Islet of Langerhans (tissue), 1 donor: ENCODE measurements around the gene TRIOBP.

Source experiments
- FAIRE-seq: peaks from one replicate; lab custom pipeline; 2011; peaks lifted over from hg19 to GRCh38; lab: Jason Lieb, UNC

Gene TRIOBP

DNA sequence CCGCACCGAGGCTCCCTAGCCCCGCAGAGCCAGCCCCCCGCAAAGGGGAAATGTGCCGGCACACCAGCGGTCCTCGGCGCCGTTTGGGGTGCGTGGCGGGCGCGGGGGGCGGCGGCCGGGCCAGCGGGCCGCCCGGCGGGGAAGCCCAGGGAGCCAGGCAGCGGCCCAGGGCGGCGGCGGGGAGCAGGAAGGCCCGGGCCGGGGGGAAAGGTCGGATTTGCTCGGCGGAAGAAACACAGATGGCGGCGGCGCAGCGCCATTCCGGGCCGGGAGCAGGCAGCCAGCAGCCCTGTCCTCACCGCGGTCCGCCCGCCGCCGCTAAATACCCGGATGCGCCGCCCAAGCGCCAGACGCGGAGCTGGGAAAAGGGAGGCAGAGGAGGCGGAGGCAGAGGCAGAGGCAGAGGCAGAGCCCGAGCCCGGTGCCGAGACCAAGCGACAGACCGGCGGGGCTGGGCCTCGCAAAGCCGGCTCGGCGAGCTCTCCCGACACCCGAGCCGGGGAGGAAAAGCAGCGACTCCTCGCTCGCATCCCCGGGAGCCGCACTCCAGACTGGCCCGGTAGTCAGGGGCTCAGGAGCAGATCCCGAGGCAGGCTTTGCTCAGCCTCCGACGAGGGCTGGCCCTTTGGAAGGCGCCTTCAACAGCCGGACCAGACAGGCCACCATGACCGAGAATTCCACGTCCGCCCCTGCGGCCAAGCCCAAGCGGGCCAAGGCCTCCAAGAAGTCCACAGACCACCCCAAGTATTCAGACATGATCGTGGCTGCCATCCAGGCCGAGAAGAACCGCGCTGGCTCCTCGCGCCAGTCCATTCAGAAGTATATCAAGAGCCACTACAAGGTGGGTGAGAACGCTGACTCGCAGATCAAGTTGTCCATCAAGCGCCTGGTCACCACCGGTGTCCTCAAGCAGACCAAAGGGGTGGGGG, 108.3 kb downstream of the TRIOBP start:
- FAIRE-seq: no peak

DNA sequence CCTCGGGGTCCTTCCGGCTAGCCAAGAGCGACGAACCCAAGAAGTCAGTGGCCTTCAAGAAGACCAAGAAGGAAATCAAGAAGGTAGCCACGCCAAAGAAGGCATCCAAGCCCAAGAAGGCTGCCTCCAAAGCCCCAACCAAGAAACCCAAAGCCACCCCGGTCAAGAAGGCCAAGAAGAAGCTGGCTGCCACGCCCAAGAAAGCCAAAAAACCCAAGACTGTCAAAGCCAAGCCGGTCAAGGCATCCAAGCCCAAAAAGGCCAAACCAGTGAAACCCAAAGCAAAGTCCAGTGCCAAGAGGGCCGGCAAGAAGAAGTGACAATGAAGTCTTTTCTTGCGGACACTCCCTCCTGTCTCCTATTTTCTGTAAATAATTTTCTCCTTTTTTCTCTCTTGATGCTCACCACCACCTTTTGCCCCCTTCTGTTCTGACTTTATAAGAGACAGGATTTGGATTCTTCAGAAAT, 109.0 kb downstream of the TRIOBP start:
- FAIRE-seq: no peak

DNA sequence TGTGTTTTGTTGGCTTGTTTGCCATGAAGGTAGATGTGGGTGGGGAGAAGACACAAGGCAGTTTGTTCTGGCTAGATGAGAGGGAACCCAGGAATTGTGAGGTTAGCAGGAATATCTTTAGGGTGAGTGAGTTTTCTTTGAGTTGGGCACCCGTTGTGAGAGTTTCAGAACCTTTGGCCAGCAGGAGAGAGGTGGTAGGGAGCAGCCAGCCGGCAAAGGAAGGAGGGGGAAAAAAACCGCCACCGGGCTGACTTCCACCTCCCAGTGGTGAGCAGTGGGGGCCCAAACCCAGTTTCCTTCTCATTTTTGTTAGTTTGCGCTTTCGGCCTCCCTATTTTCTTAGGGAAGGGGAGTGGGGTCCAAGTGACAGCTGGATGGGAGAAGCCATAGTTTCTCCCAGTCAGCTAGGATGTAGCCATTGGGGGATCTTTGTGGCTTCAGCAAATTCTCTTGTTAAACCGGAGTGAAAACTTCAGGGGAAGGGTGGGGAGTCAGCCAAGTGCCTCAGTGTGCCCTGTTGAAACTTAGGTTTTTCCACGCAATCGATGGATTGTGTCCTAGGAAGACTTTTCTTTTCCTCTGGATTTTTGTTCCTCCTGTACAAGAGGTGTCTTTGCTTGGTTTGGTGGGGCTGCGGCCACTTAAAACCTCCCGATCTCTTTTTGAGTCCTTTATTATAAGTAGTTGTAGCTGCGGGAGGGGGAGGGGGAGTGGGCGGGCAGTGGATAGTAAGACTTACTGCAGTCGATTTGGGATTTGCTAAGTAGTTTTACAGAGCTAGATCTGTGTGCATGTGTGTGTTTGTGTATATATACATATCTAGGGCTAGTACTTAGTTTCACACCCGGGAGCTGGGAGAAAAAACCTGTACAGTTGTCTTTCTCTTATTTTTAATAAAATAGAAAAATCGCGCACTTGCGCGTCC, 109.8 kb downstream of the TRIOBP start:
- FAIRE-seq: no peak

DNA sequence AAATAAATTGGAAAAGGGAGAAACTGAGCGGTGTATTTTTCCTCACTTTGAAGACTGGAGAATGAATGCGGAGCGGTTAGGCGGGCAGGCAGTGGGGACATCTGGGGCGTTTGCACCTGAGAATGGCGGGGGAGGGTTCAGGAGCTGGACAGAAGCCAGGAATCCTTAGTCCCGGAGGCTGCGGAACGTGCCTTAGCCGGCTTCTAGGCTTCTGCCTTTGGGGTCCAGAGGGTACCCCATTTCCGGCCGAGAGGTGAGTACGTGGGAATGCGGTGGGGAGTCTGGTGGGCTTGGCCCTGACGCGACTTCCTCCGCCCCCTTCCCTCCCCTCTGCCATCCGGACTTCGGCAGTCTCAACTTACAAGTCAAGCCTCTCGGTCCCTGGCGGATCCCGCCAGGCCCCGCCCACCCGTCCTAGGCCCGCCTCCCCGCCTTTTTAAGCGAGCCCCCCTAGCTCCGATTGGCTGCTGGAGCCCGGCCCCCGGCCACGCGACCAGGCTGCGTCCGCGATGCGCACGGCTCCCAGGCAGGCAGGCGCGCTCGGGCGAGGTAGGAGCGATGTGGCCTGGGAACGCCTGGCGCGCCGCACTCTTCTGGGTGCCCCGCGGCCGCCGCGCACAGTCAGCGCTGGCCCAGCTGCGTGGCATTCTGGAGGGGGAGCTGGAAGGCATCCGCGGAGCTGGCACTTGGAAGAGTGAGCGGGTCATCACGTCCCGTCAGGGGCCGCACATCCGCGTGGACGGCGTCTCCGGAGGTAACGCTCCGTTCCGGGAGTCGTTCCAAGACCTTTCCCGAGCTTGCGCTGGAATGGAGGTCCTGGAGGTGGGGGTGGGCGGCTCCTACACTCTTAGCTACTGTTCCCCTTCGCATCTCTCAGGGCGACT, 110.8 kb downstream of the TRIOBP start, which contains the start of gene GCAT:
Gene GCAT (plus strand): TSS at position 525 of the 884 bp plus-strand sequence. CDS start 34 bp downstream, at position 559.
- no peak for FAIRE-seq

DNA sequence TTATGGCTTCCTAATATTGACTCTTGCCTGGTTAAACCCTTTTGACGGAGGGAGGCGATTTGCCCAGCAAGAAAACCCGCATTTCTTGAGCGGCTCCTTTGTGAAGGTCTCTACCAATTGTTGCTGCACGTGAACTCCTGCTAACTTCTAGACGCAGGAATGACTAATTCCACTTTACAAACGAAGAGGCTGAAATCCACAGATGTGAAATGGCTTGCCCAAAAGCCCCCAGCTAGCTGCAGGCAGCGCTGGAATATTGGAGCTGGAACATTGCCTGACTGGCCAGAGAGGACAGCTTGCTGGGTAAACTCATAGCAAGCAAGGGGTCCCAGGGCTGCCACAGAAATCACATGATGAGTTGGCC, 111.4 kb downstream of the TRIOBP start:
- FAIRE-seq: no peak

DNA sequence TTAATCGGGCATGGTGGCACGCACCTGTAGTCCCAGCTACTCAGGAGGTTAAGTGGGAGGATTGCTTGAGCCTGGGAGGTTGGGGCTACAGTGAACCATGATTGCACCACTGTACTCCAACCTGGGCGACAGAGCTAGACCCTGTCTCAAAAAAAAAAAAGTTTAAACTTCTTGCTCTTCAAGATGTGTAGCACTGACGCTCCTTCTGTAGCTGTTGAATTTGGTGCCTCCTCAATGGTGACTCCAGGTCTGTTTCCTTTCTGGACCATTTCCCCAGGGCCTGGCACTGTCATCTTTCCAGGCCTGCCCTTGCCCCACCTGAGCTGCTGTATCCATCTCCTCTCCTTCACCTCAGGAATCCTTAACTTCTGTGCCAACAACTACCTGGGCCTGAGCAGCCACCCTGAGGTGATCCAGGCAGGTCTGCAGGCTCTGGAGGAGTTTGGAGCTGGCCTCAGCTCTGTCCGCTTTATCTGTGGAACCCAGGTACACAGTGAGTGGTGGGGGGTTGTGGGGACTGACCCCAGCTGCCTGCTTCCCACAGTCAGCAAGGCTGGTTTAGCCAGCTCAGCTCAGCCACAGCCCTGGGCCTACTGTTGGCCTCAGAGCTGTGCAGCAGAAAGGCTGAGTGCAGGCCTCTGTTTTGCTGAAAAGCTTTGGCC, 113.0 kb downstream of the TRIOBP start:
- no peak for FAIRE-seq

DNA sequence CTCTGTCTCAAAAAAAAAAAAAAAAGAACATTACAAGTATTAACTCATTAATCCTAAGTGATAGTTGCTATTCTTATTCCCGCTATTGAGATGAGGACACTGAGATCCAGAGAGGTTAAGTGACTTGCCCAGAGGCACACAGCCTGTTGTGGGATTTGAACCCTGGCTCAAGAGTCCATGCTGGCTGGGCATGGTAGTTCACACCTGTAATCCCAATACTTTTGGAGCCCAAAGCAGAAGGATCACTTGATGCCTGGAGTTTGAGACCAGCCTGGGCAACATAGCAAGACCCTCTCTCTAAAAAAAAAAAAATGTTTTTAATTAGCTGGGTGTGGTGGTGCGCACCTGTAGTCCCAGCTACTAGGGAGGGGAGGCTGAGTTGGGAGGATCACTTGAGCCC, 115.0 kb downstream of the TRIOBP start:
- FAIRE-seq: no peak

DNA sequence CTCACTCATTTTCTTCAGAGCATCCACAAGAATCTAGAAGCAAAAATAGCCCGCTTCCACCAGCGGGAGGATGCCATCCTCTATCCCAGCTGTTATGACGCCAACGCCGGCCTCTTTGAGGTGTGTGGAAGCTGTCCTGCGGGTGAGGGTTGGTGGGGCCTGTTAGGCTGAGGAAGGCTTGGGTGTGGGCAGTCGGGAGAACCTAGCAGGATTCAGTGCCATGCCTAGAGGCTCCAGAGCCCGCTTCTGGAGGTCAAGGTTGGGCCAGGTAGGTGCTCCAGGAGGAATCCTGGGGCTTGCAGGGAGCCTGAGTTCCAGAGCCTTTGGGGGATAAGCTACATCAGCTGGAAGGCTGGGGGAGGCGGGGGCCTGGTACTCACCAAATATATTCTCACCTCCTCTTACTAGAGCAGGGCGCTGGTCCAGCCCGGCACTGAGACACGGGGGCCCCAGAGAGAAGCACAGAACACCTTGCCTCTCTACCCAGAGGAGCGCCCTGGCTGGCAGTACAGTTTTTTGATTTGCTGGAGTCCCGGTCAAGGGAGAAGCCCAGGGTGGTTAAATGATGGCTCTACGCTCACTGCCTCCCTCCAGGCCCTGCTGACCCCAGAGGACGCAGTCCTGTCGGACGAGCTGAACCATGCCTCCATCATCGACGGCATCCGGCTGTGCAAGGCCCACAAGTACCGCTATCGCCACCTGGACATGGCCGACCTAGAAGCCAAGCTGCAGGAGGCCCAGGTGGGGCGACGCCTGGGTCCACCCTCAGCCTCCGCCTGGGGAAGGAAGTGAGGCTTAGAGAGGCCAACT, 116.2 kb downstream of the TRIOBP start:
- FAIRE-seq: no peak

DNA sequence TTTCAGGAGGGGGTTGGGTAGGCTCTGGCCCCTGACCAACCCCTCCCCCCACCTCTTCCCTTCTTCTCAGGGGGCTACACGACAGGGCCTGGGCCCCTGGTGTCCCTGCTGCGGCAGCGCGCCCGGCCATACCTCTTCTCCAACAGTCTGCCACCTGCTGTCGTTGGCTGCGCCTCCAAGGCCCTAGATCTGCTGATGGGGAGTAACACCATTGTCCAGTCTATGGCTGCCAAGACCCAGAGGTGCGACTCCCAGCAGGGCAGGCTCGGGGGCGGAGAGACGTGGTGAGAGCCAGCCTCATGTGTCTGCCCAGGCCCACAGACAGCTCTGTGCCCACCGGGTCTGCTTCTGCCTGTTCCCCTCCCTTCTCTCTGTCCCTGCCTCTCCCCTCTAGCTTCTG, 118.7 kb downstream of the TRIOBP start:
- no peak for FAIRE-seq

DNA sequence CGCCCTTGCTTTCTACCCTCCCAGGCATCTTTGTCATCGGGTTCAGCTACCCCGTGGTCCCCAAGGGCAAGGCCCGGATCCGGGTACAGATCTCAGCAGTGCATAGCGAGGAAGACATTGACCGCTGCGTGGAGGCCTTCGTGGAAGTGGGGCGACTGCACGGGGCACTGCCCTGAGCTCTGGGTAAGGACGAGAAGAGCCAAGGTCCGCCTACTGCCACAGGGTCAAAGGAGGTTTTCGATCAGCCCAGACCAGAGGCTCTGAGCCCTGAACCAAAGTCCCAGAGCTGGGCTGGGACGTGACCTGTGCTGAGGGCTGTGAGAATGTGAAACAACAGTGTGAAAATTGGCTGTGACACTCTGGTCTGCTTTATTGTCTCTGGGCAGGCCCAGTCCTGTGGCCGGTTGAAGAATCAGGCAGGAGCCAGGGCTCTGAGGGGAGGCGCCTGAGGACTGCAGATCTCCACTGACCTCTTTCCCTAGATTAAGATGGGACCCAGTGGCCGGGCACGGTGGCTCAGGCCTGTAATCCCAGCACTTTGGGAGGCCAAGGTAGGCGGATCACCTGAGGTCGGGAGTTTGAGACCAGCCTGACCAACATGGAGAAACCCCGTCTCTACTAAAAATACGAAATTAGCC, 119.8 kb downstream of the TRIOBP start:
- no peak for FAIRE-seq

DNA sequence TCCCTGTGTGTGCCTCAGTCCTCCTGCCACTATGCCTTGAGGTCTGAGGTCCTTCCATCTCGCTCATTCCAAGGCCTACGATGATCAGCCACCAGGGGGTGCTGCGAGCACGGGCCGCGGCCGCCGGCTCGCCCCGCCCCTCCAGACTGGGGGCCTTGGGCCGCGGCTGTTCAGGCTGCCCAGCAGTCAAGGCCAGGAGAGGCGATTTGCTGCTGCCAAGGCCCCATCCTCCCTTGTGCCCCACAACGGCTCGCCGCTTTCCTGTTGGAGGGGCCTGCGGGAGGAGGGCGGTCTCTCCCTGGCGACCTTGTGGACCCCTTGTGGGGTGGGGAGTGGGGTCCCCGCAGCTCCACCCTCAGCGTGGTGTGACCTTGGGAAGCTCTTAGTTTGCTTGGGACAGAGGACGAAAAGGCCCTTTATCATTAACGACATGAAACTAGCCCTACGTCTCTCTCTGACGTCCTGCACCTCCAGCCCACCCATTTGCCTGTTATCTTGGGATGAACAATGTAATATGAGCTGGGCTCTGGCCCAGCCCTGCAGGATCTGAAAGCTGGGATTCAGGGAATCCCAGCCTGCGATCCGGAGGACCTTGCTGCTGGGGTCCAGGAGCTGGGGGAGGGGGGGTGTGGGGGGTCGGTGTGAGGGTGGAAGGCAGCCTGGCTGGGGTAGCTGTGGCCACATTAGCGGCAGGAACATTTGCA, 121.0 kb downstream of the TRIOBP start:
- FAIRE-seq: no peak

DNA sequence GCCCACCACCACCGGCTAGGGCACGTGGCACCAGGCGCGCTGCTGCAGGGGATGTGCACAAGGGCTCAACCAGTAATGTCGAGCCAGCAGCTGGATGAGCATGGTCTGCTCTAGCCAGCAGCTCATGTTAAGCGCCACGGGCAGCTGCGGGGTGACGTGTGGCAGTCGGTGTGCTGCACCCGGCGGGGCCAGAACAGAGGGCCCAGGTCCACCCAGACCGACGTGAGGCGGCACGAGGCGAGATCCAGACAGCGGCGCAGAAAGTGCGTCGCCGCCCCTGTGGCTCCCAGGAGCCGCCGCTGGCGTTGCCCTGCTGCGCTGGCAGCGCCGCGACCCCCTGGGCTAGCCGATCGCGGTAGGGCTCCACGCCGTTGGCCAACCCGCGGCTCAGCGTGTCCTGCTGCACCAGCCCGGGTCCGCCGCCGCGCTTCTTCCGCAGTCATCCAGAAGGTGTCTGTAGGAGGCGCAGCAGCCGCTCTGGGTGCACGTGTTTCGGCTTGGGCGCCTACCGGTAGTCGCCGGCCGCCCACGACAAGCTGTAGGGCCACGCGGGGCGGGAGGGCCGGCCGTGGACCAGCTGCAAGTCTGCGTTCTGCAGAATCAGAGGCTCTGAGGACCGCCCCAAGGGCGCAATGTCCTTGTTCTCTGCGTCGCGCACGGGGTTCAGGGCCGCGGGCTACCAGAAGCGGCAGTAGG, 121.7 kb downstream of the TRIOBP start:
- no peak for FAIRE-seq

DNA sequence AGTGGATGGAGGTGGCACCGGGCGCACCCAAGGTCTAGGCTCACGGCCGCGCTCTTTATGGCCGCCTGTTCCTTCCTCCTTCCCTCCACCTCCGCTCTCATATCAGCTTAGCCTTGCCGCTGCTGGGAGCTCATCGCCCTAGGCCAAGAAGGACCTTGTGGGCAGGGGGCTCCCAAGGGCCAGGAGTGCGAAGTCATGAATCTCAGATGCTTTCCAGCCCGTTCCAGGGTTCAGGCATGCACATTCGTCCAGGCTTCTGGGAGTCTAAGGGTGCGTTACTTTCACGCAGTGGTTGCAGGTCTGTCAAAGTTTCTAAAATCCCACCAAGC, 122.2 kb downstream of the TRIOBP start:
- FAIRE-seq: no peak

DNA sequence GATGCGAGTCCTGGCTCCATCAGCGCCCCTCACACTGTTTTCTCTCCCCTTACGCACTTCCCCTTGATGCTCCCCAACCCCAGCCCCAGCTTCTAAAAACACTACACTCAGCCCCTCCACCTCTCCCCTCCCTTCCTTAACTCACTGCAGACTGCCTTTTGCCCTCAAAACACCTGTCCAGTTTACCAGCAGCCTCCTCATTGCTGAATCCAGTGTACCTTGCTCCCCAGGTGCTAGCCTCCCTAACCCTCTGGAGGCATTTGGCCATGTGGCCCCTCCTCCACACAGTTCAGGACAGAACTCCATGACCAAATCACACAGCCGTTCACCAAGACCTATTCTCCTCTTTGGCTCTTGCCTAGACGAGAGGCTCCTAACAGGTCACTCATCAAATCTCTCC, 123.5 kb downstream of the TRIOBP start:
- no peak for FAIRE-seq

DNA sequence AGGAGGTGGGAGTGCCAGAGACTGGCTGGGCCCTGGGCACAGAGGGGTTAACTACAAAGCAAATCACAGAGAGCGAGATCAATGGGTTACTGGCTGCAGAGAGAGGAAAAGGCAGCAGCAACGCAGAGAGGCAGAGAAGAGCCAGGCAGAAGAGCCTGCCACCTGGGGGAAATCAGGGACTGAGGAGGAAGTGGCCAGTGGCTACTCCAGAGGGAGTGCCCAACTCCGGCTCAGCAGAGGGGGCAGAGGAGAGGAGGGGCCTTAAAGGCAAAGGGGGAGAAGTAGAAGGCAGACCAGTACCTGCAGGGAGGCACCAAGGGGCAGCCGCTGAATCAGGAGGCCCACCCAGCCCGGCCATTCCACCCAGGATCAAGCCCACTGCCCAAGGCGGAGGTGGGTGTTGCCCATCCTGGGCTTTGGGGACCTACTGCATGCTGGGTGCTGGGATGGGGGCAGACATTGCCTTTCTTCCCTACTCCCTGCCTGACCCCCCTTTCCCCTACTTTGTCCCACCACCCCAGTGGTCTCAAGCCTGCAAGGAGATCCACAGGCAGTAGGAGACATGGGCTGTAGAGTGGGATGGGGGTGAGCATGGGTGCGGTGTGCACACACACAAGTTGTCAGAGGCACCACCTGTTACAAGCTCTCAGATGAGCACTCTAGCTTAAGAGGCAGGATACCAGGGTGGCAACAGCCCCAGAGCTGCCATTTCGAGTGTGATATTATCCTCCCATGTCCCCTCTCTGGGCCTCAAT, 125.4 kb downstream of the TRIOBP start:
- no peak for FAIRE-seq

DNA sequence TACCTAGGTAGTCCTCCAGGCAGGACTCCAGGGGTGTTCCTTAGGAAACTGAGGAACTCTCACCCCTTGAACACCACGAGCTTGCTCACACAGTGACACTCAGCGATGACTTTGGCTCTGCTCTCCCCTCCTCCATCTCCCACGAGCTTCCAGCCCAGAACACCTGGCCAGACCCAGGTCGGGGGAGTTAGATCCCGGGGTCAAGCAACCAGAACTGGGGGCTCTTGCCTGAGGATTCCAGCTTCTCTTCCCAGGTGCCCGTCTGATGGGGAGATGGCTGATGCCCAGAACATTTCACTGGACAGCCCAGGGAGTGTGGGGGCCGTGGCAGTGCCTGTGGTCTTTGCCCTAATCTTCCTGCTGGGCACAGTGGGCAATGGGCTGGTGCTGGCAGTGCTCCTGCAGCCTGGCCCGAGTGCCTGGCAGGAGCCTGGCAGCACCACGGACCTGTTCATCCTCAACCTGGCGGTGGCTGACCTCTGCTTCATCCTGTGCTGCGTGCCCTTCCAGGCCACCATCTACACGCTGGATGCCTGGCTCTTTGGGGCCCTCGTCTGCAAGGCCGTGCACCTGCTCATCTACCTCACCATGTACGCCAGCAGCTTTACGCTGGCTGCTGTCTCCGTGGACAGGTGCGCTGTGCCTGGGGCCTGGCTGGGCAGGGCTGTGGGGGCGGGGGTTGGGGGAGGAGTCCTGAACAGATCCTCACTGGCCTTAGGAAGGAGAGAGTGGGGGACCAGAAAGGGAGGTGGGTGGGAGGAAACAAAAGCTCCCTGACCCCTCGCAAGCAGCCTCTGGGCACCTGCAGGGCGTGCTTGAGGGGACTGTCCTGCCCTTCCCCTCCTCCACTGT, 126.5 kb downstream of the TRIOBP start, which contains the start of gene GALR3:
Gene GALR3 (plus strand): TSS at position 249 of the 852 bp plus-strand sequence. CDS start 25 bp downstream, at position 274.
- FAIRE-seq: no peak
